ENCODE data around the gene CCDC178.

- no peak for TF ChIP-seq CTCF (IDR thresholded peaks at IDR 0.05)
- no peak for TF ChIP-seq POLR2A (IDR thresholded peaks at IDR 0.05)
These were observed 304.4 kb downstream of the CCDC178 start for GRCh38 chr18:33135951-33136660.

Data from esophagus squamous epithelium (tissue), 4 donors.